Activated CD4-positive, alpha-beta T cell treated with anti-CD3 and anti-CD28 coated beads, Interleukin-10, Interleukin-2, amounts not matched to agents 100 ng/mL and 50 ng/mL, durations not matched to agents 16 hours and 8 hours (primary cell): ENCODE measurements around the gene SKOR2.
A peak's percentile ranks its signal among the peaks of the same experiment; 100 is the strongest.

ENCODE experiments used
- DNase-seq: peaks from one replicate; pipeline ENCODE4 v3.0.0-alpha.2; 2020

The SKOR2 gene, protein sequence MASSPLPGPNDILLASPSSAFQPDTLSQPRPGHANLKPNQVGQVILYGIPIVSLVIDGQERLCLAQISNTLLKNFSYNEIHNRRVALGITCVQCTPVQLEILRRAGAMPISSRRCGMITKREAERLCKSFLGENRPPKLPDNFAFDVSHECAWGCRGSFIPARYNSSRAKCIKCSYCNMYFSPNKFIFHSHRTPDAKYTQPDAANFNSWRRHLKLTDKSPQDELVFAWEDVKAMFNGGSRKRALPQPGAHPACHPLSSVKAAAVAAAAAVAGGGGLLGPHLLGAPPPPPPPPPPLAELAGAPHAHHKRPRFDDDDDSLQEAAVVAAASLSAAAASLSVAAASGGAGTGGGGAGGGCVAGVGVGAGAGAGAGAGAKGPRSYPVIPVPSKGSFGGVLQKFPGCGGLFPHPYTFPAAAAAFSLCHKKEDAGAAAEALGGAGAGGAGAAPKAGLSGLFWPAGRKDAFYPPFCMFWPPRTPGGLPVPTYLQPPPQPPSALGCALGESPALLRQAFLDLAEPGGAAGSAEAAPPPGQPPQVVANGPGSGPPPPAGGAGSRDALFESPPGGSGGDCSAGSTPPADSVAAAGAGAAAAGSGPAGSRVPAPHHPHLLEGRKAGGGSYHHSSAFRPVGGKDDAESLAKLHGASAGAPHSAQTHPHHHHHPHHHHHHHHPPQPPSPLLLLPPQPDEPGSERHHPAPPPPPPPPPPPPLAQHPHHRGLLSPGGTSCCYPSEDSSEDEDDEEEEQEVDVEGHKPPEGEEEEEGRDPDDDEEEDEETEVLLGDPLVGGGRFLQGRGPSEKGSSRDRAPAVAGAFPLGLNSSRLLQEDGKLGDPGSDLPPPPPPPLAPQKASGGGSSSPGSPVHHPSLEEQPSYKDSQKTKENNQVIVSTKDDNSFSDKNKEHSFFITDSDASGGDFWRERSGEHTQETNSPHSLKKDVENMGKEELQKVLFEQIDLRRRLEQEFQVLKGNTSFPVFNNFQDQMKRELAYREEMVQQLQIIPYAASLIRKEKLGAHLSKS

GRCh38 chr18:47251289-47252120 is at the start of gene SKOR2:
SKOR2 (minus strand) TSS chr18:47251660; CDS start chr18:47249183, 2,477 bp downstream.
- peak; percentile 9 for DNase-seq

GRCh38 chr18:47296462-47296861 is 45.0 kb upstream of the SKOR2 start:
- no peak for DNase-seq

GRCh38 chr18:47294801-47295200 is 43.3 kb upstream of the SKOR2 start:
- DNase-seq = no peak

DNA sequence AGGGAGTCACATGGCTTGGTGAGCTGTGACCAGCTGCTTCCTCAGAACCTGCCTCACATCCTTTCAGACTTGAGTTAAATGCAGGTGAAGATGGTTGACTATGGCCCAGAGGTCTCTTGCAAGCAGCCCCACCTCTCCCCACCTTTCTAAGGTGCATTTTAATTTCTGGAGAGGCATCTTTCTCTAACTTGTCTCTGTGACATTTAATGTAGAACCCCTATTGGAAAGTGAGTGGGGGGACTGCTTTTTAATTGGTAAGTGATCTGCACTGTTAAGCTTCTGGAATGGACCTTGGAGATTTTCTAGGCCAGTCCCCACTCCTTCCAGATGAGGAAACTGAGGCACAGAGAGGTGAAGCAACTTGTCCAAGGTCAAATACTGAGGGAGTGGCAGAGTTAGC is 37.3 kb upstream of the SKOR2 start:
- no peak for DNase-seq

DNA sequence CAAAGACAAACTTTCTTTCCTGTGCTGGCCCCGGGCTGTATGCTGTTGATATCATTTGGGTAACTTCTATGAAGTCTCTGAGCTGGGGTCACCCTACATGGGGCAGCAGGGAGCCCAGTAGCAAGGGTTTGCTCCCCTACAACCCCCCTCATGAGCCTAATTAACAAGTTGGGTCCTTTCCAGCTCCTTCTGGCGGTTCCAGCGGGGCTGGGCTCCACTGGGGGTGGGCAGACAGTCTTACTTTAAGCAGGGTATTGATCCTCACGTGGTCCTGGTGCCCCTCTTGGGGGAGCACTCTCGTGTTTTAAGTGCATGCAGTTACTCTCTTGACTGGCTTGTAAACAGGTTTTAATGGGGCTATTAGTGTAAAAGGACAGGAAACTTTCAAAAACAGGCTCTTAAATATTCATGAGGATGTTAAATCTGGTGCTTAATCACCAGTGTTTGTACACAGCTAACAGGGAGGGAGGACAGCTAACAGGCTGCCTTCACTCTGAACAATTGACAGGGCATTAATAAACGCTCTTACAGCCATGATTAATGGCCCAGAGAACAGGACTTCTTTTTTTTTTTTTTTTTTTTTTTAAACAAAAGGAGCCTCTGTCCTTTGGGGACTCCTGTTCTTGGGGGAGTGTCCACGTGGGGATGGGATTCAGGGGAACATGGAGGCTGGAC is 36.6 kb upstream of the SKOR2 start:
- no peak for DNase-seq

DNA sequence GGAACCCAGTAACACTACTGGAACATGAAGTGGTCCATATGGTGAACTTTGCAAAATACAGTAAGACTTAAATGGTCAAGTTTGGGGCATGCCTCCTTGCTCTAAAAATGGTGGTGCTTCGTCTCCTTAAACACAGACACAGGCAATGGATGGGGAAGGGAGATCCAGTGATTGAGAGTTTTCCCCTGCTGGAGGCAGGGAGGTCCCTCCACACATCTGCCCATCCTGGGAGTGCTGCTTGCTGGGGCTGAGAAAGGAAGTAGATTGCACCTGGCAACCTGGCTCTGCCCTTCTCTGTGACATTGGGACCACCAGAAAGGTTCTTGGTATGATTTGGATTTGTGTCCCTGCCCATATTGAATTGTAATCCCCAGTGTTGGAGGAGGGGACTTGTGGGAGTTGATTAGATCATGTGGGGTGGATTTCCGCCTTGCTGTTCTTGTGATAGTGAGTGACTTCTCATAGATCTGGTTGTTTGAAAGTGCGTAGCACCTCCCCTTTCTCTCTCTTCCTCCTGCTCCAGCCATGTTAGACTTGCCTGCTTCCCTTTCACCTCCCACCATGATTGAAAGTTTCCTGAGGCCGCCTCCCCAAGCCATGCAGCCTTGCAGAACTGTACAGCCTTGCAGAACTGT is 35.4 kb upstream of the SKOR2 start:
- DNase-seq = no peak

DNA sequence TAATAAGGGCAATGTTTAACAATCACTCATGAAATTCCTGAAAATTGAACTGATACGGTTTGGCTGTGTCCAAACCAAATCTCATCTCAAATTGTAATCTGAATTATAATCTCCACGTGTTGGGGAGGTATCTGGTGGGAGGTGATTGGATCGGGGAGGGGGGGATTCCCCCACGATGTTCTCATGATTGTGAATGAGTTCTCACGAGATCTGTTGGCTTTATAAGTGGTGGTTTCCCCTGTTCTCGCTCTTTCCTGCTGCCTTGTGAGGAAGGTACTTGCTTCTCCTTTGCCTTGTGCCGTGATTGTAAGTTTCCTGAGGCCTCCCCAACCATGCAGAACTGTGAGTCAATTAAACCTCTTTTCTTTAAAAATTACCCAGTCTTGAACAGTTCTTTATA is 34.0 kb upstream of the SKOR2 start:
- no peak for DNase-seq

DNA sequence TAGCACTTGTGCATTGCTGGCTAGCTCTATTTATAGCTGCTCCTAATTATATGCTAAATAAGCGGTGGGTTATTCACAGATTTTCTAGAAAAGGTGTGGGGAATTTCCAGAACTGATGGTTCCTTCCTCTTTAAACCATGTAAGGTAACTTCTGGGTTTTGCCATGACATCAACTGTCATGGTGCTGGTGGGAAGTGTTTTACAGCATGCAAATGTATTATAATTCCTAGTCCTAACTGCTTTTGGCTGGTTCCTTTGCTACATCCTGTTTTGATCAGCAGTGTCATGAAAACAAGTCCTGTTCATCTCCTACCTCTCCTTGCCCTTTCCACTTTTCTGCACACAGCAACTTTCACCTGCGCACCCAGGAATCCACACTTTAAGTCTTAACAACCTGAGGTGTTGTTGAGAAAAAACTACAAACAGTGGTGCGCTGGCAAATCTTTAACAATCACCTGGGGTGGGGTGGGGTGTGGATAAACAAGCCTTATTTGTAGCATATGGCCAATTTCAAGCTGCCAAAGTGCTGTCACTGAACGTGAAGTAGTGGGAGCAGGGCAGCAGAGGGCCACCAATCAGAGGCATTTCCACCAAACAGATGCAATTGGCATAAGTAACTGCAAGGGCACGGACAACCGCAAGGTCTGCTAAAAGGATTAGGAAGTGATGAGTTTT is 33.4 kb upstream of the SKOR2 start:
- no peak for DNase-seq

GRCh38 chr18:47283476-47283875 is 32.0 kb upstream of the SKOR2 start:
- DNase-seq = peak; percentile 19

DNA sequence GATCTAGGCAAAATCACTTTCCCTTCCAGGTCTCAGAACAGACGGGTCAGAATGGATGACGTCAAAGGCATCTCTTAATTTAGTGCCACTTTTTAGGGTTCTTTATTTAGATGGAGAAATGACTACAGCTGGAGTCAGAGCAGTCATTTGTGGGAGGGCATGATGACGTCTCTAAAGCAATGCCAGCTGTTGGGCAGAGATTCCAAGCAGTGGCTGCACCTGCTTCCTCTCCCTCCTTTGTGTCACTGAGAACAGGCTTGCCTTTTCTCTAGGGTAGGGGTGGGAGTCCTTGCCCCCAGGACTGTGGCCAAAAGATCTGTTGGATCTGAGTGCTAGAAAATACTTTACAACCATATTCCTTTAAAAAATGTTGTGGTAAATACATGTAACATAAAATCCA is 28.7 kb upstream of the SKOR2 start:
- no peak for DNase-seq

- no peak for DNase-seq
Observed at GRCh38 chr18:47274961-47275360, 23.5 kb upstream of the SKOR2 start.

- no peak for DNase-seq
Observed at GRCh38 chr18:47265197-47265596, 13.7 kb upstream of the SKOR2 start.

DNA sequence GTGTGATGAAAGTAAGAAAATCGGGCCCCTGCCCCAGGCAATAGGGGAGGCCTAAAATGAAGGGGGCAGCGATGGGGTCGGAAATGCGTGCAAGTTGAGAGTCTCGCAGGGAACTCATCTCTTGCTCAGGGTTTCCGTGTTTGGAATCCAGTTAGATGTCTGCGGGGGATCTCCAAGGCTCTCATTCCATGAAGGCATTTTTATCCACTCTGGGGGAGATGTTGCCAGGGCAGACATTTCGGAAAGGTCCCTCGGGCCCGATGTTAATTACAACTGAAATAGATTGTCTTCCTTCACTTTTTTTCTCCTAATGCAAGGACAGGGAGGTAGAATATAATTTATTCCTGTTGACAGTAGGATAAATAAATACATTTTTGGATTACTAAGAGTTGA is 12.8 kb upstream of the SKOR2 start:
- DNase-seq = no peak

GRCh38 chr18:47263430-47264307 is 12.2 kb upstream of the SKOR2 start:
- DNase-seq = no peak

DNA sequence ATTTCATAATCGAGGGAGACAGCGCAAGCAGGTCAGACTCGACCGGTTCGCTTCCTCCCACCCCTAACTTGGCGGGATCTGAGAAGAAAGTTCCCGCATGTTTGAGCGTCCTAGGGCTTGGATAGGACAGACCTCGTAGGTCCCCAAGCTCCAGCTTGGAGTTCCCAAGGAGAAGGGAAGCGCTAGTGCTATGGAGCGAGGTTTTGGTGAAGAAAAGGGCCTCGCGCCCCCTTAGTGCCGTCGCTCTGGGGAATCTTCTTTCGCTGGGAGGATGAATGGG is 11.6 kb upstream of the SKOR2 start:
- DNase-seq = no peak

- no peak for DNase-seq
Observed at GRCh38 chr18:47262301-47263149, 11.1 kb upstream of the SKOR2 start.

- no peak for DNase-seq
Observed at GRCh38 chr18:47261902-47262300, 10.4 kb upstream of the SKOR2 start.

GRCh38 chr18:47260924-47261701 is 9.7 kb upstream of the SKOR2 start:
- no peak for DNase-seq
